Tibial nerve (tissue), 4 donors: ENCODE results near the gene APOBEC4. TPM values are rescaled to one million over a fixed set of nuclear protein-coding genes. Genes with fewer than 3 reads are reported as not detected.
A peak's percentile ranks its signal among the peaks of the same experiment; 100 is the strongest.
"Not testable (repeated sequence)": the region's sequence is repeated elsewhere in the genome, so short reads cannot be mapped to it uniquely, and the experiment has no call there.

Source experiments
- DNase-seq, 2 donors: peaks; one replicate each; pipeline ENCODE4 v3.0.0-alpha.2; 2019; ENCODE audit warnings: low spot score in 2 of 2
- H3K27ac ChIP-seq, 4 donors: fragments of 200-600 bp; sonication (generic) in 3 of 4; one replicate each; pipeline ENCODE4 v1.5.1; 2017 to 2019; ENCODE audit warnings: mild to moderate bottlenecking in 1 of 4
- H3K27me3 ChIP-seq, 2 donors: fragments of 200-600 bp; sonication (generic) in 1 of 2; one replicate each; pipeline versions ENCODE4 v1.5.1 to v1.6.0; 2017 to 2019
- H3K36me3 ChIP-seq, 3 donors: fragments of 200-600 bp; sonication (generic); one replicate each; pipeline ENCODE4 v1.5.1; 2018 to 2019
- H3K4me1 ChIP-seq, 4 donors: fragments of 200-600 bp; sonication (generic) in 3 of 4; one replicate each; pipeline ENCODE4 v1.5.1; 2017 to 2019
- H3K4me3 ChIP-seq, 4 donors: fragments of 200-600 bp; sonication (generic) in 3 of 4; one replicate each; pipeline ENCODE4 v1.5.1; 2017 to 2019; ENCODE audit warnings: mild to moderate bottlenecking in 1 of 4, moderate library complexity in 1 of 4
- H3K9me3 ChIP-seq, 4 donors: fragments of 200-600 bp; sonication (generic) in 3 of 4; one replicate each; pipeline ENCODE4 v1.5.1; 2017 to 2019
- CTCF ChIP-seq, 5 experiments: fragments of 200-600 bp in 3 of 5; fragments of 450-650 bp in 2 of 5; sonication (generic) in 3 of 5; IDR thresholded peaks; one replicate each; pipeline ENCODE4 v1.5.1; 2016 to 2019; ENCODE audit warnings: antibody characterized with exemption in 5 of 5, mild to moderate bottlenecking in 3 of 5, moderate library complexity in 2 of 5
- EP300 ChIP-seq, 2 donors: sonication (generic); formaldehyde crosslinking; IDR thresholded peaks; one replicate each; pipeline ENCODE4 v1.6.1; 2017; ENCODE audit warnings: antibody characterized with exemption in 2 of 2, mild to moderate bottlenecking in 1 of 2
- POLR2A ChIP-seq, 2 donors: fragments of 450-650 bp; IDR thresholded peaks; one replicate each; pipeline ENCODE4 v1.6.1; 2017; ENCODE audit warnings: antibody characterized with exemption in 2 of 2, mild to moderate bottlenecking in 2 of 2, moderate library complexity in 2 of 2
- WGBS, 2 donors: methylation state at CpG; one replicate each; pipeline ENCODE4 v1.1.5; 2018; 5-methylcytosine and 5-hydroxymethylcytosine counted together
- total RNA-seq, 4 donors: library from RNA; depleted of rRNA; stranded (reverse); fragments of >200 nt; gene quantifications; one replicate each; pipeline ENCODE4 v1.1.0, GENCODE V29; 2016

The APOBEC4 gene
- total RNA-seq, 4 donors from 2014 or later, result not detected

- H3K9me3 ChIP-seq, result no peaks in the 10 kb centered on the region
- TF ChIP-seq EP300 (IDR thresholded peaks at IDR 0.05), result peak in 1 of 2 donors; percentile 24
- TF ChIP-seq CTCF (IDR thresholded peaks at IDR 0.05), result no peak
- H3K36me3 ChIP-seq, result peaks cover 0 to 25% (median 12%) of the 10 kb centered on the region in 3 donors
- no peak for DNase-seq
- no peak overlapping the region for H3K4me3 ChIP-seq
- H3K4me1 ChIP-seq, result peaks cover 0 to 84% (median 43%) of the 10 kb centered on the region in 4 donors
- WGBS, 2 donors, result 21 to 22% methylated on average over 2 of the region's 2 CpGs
- peak overlapping the region in 2 of 4 donors; percentile 15 to 66 for H3K27ac ChIP-seq
- H3K27me3 ChIP-seq, result no peaks in the 10 kb centered on the region
Measured at GRCh38 chr1:183630748-183631147, 22.4 kb downstream of the APOBEC4 start.

- H3K36me3 ChIP-seq, result peaks cover 0 to 46% (median 12%) of the 10 kb centered on the region in 3 donors
- no peaks in the 10 kb centered on the region for H3K27me3 ChIP-seq
- no peaks in the 10 kb centered on the region for H3K9me3 ChIP-seq
- no peak for TF ChIP-seq POLR2A (IDR thresholded peaks at IDR 0.05)
- TF ChIP-seq CTCF (IDR thresholded peaks at IDR 0.05), result no peak
- TF ChIP-seq EP300 (IDR thresholded peaks at IDR 0.05), result no peak
- H3K4me3 ChIP-seq, result no peak overlapping the region
- H3K4me1 ChIP-seq, result peaks cover 0 to 85% (median 46%) of the 10 kb centered on the region in 4 donors
- peak overlapping the region in 1 of 4 donors; percentile 19 for H3K27ac ChIP-seq
- DNase-seq, result no peak
Measured at GRCh38 chr1:183628537-183628936, 24.6 kb downstream of the APOBEC4 start.

GRCh38 chr1:183626236-183626635 lies 26.9 kb downstream of the APOBEC4 start:
- H3K9me3 ChIP-seq, DNase-seq, H3K27me3 ChIP-seq, H3K4me3 ChIP-seq: not testable (repeated sequence)
- H3K4me1 ChIP-seq, result peaks cover 0 to 71% (median 32%) of the 10 kb centered on the region in 4 donors
- WGBS, 2 donors, result 15 to 16% methylated on average over 3 of the region's 3 CpGs
- peaks cover 0 to 46% (median 12%) of the 10 kb centered on the region in 3 donors for H3K36me3 ChIP-seq
- TF ChIP-seq EP300 (IDR thresholded peaks at IDR 0.05), result peak in 1 of 2 donors; percentile 36
- peak overlapping the region in 2 of 4 donors; percentile 53 to 72 for H3K27ac ChIP-seq

GRCh38 chr1:183622884-183623785 lies 30.0 kb downstream of the APOBEC4 start:
- TF ChIP-seq POLR2A (IDR thresholded peaks at IDR 0.05), result no peak
- peak; percentile 48 to 64 (median 50) for TF ChIP-seq CTCF (IDR thresholded peaks at IDR 0.05)
- TF ChIP-seq EP300 (IDR thresholded peaks at IDR 0.05), result peak in 1 of 2 donors; percentile 24
- peaks cover 0 to 41% (median 19%) of the 10 kb centered on the region in 4 donors for H3K4me1 ChIP-seq
- H3K27ac ChIP-seq, result peak overlapping the region in 1 of 4 donors; percentile 55
- DNase-seq, result peak in 1 of 2 donors; percentile 58
- no peaks in the 10 kb centered on the region for H3K9me3 ChIP-seq
- 47 to 49% methylated on average over 10 of the region's 10 CpGs for WGBS, 2 donors
- no peak overlapping the region for H3K4me3 ChIP-seq
- H3K27me3 ChIP-seq, result no peaks in the 10 kb centered on the region
- peaks cover 0 to 24% (median 0%) of the 10 kb centered on the region in 3 donors for H3K36me3 ChIP-seq

- 58 to 74% methylated on average over 1 of the region's 1 CpG for WGBS, 2 donors
Measured at GRCh38 chr1:183622013-183622412, 31.1 kb downstream of the APOBEC4 start.

More at GRCh38 chr1:183622013-183622412, 31.1 kb downstream of the APOBEC4 start:
- Histone ChIP-seq H3K36me3 (peaks cover 0 to 23% (median 0%) of the 10 kb centered on the region in 3 donors), H3K9me3 (no peaks in the 10 kb centered on the region), H3K4me1 (peaks cover 0 to 32% (median 15%) of the 10 kb centered on the region in 4 donors), H3K27ac (peak overlapping the region in 1 of 4 donors; percentile 16), H3K27me3 (no peaks in the 10 kb centered on the region), H3K4me3 (no peak overlapping the region)
- TF ChIP-seq EP300 (IDR thresholded peaks at IDR 0.05) (no peak), CTCF (IDR thresholded peaks at IDR 0.05) (no peak), POLR2A (IDR thresholded peaks at IDR 0.05) (no peak)
- no peak for DNase-seq
